ENCODE measurements around the gene PSMG3. TPM values are rescaled to one million over a fixed set of nuclear protein-coding genes. Genes with fewer than 3 reads are reported as not detected.

PSMG3 gene
- total RNA-seq, 2 donors from 2014 or later = 50.0 to 51.6 TPM

GRCh38 chr7:1541431-1542162, 28.2 kb downstream of the PSMG3 start:
- peaks cover 18% of the 10 kb centered on the region for H3K4me1 ChIP-seq (replicated peaks)
- no peaks in the 10 kb centered on the region for H3K9me3 ChIP-seq
- intact Hi-C loops (cut with DNase I) = no loop called here
- H3K36me3 ChIP-seq = peaks cover 4 to 22% of the 10 kb centered on the region in 2 donors
- 89% methylated on average over 28 of the region's 33 CpGs for WGBS
- no peak overlapping the region for H3K4me3 ChIP-seq
- TF ChIP-seq POLR2AphosphoS5 (IDR thresholded peaks at IDR 0.05) (no peak), CTCF (IDR thresholded peaks at IDR 0.05) (no peak), POLR2A (IDR thresholded peaks at IDR 0.05) (no peak)
- no peaks in the 10 kb centered on the region for H3K27me3 ChIP-seq (replicated peaks; ENCODE audit: insufficient read depth)
- no peak overlapping the region for H3K27ac ChIP-seq
- DNase-seq (ENCODE audit: low spot score) = no peak

GRCh38 chr7:1540776-1541271, 29.0 kb downstream of the PSMG3 start:
- no peak for DNase-seq (ENCODE audit: low spot score)
- 90% methylated on average over 31 of the region's 31 CpGs for WGBS
- Histone ChIP-seq H3K4me3 (no peak overlapping the region), H3K9me3 (no peaks in the 10 kb centered on the region), H3K27ac (no peak overlapping the region), H3K27me3 (replicated peaks; ENCODE audit: insufficient read depth) (no peaks in the 10 kb centered on the region), H3K36me3 (peaks cover 4 to 22% of the 10 kb centered on the region in 2 donors), H3K4me1 (replicated peaks) (peaks cover 20% of the 10 kb centered on the region)
- intact Hi-C loops (cut with DNase I) = no loop called here
- TF ChIP-seq POLR2A (IDR thresholded peaks at IDR 0.05) (no peak), POLR2AphosphoS5 (IDR thresholded peaks at IDR 0.05) (no peak), CTCF (IDR thresholded peaks at IDR 0.05) (no peak)

GRCh38 chr7:1539882-1540775, 29.7 kb downstream of the PSMG3 start:
- peaks cover 4 to 22% of the 10 kb centered on the region in 2 donors for H3K36me3 ChIP-seq
- H3K4me1 ChIP-seq (replicated peaks) = peaks cover 20% of the 10 kb centered on the region
- no peak overlapping the region for H3K27ac ChIP-seq
- no peaks in the 10 kb centered on the region for H3K27me3 ChIP-seq (replicated peaks; ENCODE audit: insufficient read depth)
- H3K4me3 ChIP-seq = no peak overlapping the region
- 93% methylated on average over 60 of the region's 73 CpGs for WGBS
- H3K9me3 ChIP-seq = no peaks in the 10 kb centered on the region
- intact Hi-C loops (cut with DNase I) = loop anchor here (5.0 kb wide), 2 partner anchors 78 to 1092 kb away; partner anchors contain the start of gene TTYH3
- no peak for TF ChIP-seq CTCF (IDR thresholded peaks at IDR 0.05)
- TF ChIP-seq POLR2A (IDR thresholded peaks at IDR 0.05) = no peak
- no peak for TF ChIP-seq POLR2AphosphoS5 (IDR thresholded peaks at IDR 0.05)
- DNase-seq (ENCODE audit: low spot score) = no peak

- TF ChIP-seq POLR2AphosphoS5 (IDR thresholded peaks at IDR 0.05) (no peak), POLR2A (IDR thresholded peaks at IDR 0.05) (no peak), CTCF (IDR thresholded peaks at IDR 0.05) (no peak)
- H3K4me3 ChIP-seq = no peak overlapping the region
- H3K27ac ChIP-seq = peak overlapping the region; percentile 91 to 97
- no peaks in the 10 kb centered on the region for H3K9me3 ChIP-seq
- no peak for DNase-seq (ENCODE audit: low spot score)
- intact Hi-C loops (cut with DNase I) = loop anchor here (5.0 kb wide), 2 partner anchors 77 to 1093 kb away; partner anchors contain the start of gene TTYH3
- 84% methylated on average over 34 of the region's 36 CpGs for WGBS
- H3K4me1 ChIP-seq (replicated peaks) = peaks cover 20% of the 10 kb centered on the region
- no peaks in the 10 kb centered on the region for H3K27me3 ChIP-seq (replicated peaks; ENCODE audit: insufficient read depth)
- H3K36me3 ChIP-seq = peaks cover 4 to 22% of the 10 kb centered on the region in 2 donors
These were observed 30.5 kb downstream of the PSMG3 start for GRCh38 chr7:1539181-1539881.

Data from prostate gland (tissue), 2 donors.